Jurkat, Clone E6-1 (cell line): ENCODE results near the gene PLAAT5.

Experiments used
- DNase-seq: peaks from one replicate; pipeline ENCODE4 v3.0.0-alpha.2; 2011; ENCODE audit warnings: low read depth, low spot score
- H3K4me3 ChIP-seq: 2 replicates; pipeline ENCODE4 v1.5.1; 2011; ENCODE audit warnings: mild to moderate bottlenecking, low read length, control low read depth, moderate library complexity

Gene PLAAT5

GRCh38 chr11:63518548-63518947 lies 27.6 kb upstream of the PLAAT5 start:
- H3K4me3 ChIP-seq = no peak overlapping the region
- DNase-seq = no peak

GRCh38 chr11:63517156-63517555 lies 26.2 kb upstream of the PLAAT5 start:
- no peak overlapping the region for H3K4me3 ChIP-seq
- DNase-seq = no peak

GRCh38 chr11:63516109-63516508 lies 25.1 kb upstream of the PLAAT5 start:
- DNase-seq = no peak
- no peak overlapping the region for H3K4me3 ChIP-seq

DNA sequence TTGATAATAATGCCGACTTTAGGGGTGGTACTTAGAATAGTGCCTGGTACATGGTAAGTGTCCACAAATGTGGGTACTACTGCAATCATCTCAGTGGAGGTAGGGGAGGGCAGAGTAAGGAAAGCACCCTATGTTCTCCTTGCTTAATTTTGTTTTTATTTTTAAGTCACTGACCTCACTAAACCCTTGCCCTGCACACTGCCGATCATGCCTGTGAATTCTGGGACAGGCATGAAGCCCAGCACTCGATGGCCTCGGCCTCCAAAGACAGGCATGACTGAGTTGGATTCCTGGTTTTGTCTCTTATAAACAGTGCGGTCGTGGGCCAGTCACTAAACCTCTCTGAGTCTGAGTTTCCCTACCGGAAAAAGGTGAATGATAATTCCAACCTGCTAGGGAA lies 21.8 kb upstream of the PLAAT5 start:
- H3K4me3 ChIP-seq = no peak overlapping the region
- no peak for DNase-seq

DNA sequence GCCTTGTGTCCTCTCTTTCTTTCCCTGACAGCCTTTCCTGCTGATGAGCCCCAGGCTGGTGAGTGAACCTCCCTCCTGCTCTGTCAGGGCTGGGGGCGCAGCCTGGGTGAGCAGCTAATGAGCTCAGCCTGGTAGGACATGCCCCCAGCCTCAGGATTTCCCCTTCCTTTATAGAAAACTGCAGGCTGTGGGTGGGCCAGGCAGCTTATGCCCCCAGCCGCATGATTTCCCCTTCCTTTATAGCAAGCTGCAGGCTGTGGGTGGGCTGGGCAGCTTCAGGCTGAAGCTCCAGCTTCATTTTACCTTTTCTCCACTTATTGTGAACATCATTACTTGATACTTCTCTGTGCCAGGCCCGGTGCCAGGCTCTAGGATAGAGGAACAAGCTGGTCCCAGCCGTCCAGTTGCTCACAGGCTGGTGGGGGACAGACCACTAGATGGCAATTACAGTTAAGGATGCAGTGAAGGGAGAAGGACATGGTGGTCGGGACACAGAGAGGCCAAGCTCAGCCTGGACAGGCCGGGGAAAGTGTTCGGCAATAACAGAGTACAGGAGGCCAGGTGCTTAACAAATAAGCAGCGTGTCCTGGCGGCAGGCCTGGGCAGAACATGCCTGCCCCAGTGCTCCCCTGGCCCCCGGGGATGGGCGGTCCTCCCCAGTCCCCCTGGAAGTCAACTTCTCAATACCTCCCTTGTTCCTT lies 20.2 kb upstream of the PLAAT5 start:
- no peak for DNase-seq
- no peak overlapping the region for H3K4me3 ChIP-seq

DNA sequence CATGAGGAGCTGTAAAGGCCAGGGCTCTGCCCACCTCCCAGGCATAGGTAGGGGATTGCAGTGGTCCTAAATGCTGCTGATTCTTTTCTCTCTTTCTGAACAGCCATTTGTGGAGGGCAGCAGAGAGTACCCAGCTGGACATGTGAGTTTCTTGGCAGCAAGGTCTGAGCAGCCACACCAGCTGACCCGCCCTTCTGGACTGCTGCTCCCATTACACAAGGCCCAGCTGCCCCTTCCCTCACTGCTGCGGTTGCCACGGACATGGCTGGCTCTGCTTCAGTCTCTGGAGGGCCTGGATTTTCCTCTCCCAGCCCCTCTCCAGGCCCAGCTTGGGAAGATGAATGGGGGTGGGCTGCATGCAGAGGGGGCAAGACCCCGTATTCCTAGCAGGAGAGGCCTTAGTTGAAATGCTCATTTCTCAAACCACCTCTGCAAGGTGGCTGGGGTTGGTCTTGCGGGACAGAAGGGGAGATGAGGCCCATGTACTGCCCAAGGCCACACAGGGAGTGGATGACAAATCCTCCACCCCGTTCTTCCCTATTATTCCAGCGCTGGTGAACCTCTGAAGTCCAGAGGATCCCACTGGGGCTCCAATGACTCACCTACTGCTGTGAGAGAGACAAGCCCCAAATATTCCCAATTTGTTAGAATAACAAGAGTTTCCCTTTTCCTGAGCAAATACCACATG lies 19.5 kb upstream of the PLAAT5 start:
- DNase-seq = no peak
- H3K4me3 ChIP-seq = no peak overlapping the region

- DNase-seq = no peak
- H3K4me3 ChIP-seq = no peak overlapping the region
These were observed 17.8 kb upstream of the PLAAT5 start for GRCh38 chr11:63508745-63509144.

- DNase-seq = no peak
- no peak overlapping the region for H3K4me3 ChIP-seq
These were observed 17.0 kb upstream of the PLAAT5 start for GRCh38 chr11:63508009-63508408.

- no peak overlapping the region for H3K4me3 ChIP-seq
- no peak for DNase-seq
These were observed 16.5 kb upstream of the PLAAT5 start for GRCh38 chr11:63507511-63507910.

DNA sequence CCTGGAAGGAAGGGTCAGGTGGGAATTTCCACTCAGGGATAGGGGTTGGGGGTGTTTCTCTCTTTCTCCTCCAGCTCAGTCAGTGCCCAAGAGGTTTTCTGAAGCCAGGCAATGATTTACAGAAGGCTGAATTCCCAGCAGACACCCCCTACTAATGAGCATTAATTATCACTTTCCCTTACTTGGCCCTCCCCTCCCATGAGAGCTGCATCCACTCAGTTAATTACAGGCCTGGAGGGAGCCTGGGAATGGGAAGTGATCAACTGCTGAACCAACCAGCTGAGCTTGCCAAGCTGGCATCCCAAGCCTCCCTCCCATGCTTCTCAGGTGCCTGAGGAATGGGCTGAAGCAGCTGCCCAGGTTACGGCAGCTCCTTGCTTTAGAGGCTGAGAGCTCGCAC lies 15.9 kb upstream of the PLAAT5 start:
- H3K4me3 ChIP-seq = no peak overlapping the region
- no peak for DNase-seq

DNA sequence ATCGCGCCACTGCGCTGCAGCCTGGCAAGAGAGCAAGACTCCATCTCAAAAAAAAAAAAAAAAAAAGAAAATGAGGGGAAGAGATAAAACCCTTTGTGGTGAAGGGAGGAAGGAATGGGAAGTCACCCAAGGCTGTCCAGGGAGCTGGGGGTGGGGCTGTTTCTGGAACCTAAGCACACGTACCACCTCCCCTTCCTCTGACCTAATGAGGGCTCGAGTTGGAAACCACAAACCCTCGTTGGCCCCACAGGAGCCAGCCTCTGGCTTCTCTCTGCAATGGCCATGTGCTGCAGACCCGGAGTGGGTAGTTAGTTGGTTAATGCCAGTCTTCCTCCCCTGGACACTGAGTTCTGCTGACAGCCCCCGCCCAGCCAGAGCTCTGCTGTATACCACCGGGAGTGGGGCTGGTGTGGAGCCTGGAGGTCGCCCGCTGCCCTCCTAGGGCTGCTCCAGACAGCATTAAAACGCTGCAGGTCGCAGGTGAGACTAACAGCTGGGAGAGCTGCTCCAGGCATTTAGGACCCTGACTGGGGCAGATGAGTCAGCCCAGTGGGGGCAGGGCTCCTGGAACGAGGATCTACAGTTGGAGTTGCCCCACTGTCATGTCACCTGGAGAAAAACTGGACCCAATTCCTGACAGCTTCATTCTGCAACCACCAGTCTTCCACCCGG lies 15.0 kb upstream of the PLAAT5 start, which contains the start of gene LGALS12:
LGALS12 (plus strand) TSS at position 228 of the 672 bp plus-strand sequence; CDS start at position 603, 375 bp downstream.
- no peak within 1 kb of the TSS for H3K4me3 ChIP-seq
- peak; percentile 23 for DNase-seq

DNA sequence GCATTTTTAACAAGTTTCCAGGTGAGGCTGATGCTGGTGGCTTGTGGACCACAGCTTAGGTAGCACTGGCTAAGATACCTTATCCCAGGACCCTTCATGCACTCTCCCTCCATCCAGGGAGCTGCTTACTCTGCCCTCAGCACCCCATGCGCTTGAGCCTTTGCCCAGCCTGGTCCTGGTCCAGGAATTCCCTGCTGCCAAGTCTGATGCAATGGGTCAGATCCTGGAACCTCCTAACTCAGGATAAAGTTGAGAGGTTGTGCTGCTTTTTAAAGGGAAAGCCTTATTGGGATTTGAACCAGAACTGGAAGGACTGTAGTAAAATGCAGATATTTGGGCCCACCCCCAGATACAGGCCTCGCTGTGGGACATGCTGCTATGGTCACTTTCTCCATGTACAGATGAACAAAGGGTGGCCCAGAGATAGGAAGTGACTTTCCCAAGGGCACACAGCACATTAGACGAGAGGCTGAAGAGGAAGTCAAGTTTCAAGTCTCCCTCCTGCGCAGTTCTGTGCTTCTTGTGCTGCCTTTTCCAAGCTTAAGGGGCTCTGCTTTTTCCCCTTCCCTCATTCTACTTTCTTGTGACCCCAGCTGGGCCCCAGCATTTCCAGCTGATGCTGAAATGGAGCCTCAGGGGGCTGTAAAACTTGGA lies 14.1 kb upstream of the PLAAT5 start:
- no peak for DNase-seq
- no peak overlapping the region for H3K4me3 ChIP-seq

- H3K4me3 ChIP-seq = no peak overlapping the region
- no peak for DNase-seq
These were observed 13.1 kb upstream of the PLAAT5 start for GRCh38 chr11:63504054-63504453.

- DNase-seq = no peak
- H3K4me3 ChIP-seq = no peak overlapping the region
These were observed 12.5 kb upstream of the PLAAT5 start for GRCh38 chr11:63503492-63503891.

DNA sequence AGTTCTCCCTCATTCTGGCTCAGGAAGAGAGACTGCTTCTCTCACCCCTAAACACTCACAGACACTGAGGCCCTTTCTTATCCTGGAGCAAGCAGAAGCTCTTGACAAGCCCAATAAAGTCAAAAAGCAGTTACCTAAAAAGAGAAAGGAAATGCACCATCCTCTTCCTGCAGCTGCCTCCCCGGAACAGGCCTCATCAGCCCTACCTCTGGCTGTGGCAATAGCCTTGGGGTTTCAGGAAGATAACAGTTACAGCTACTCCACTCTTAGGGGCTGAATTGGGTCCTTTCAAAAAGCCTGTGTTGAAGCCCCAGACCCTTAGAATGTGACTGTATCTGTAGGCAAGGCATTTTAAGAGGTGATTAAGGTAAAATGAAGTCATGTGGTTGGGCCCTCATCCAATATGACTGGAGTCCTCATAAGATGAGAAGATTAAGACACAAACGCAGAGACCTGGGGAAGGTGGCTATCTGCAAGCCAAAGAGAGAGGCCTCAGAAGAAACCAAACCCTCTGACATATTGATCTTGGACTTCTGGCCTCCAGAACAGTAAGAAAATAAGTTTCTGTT lies 11.4 kb upstream of the PLAAT5 start:
- no peak overlapping the region for H3K4me3 ChIP-seq
- no peak for DNase-seq

GRCh38 chr11:63501236-63501635 lies 10.3 kb upstream of the PLAAT5 start:
- no peak overlapping the region for H3K4me3 ChIP-seq
- DNase-seq = no peak

DNA sequence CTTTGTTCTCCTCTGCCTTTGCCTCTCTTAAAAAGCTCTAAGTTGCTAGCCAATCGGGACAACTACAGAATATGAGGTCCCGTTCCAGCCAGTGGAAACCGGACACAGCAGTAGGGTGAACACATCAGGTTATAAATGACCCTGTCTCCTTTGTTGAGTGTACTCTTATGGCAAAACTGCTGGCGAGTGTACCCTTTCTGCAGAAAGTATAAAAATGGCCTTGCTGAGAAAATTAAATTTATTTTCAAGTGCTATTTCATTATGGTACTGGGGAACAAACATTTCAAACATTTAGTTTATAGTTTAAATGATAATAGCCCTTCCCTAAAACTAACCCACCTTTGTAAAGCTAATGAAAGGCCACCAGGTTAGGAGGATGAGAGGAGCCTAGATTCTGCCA lies 8.9 kb upstream of the PLAAT5 start:
- no peak overlapping the region for H3K4me3 ChIP-seq
- no peak for DNase-seq

DNA sequence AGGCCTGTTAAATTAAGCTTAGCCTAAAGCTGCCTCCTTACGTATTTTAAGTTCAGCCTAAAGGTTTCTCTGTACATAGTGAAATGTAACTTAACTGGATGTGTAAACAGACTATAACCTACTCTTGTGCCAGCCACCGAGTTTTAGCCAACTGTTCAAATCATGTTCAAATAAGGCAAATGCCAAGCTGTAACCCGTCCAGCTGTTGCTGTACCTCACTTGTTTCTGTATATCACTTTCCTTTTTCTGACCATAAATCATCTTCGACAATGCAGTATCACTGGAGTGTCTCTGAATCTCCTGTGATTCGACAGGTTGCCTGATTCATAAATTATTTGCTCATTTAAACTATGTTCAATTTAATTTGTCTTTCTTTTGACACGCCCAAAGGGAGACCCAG lies 4.0 kb upstream of the PLAAT5 start:
- no peak for DNase-seq
- H3K4me3 ChIP-seq = no peak overlapping the region

DNA sequence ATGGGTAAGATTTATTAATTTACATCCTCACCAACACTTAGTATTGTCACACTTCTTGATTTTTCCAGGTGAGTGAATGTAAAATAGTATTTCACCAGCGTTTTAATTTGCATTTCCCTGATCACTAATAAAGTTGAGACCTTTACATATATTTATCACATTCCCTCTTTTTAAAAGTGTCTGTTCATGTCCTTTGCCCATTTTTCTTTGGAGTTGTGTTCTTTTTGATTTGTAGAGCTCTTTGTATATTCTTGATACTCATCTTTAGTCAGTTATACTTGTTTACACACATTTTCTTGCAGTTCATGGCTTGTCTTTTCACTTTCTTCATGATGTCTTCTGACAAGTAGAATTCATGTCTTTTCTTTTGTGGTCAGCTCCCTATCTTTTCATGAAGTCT lies 2.2 kb upstream of the PLAAT5 start:
- H3K4me3 ChIP-seq = no peak overlapping the region
- DNase-seq = no peak

- no peak for DNase-seq
- H3K4me3 ChIP-seq = no peak overlapping the region
These were observed 1.5 kb upstream of the PLAAT5 start for GRCh38 chr11:63492441-63492840.
